GM20000 (cell line): ENCODE results near the gene AFDN.

Experiments used
- DNase-seq: peaks from one replicate; pipeline ENCODE4 v3.0.0; 2012; ENCODE audit warnings: low spot score
- CTCF ChIP-seq: IDR thresholded peaks from 2 replicates; pipeline ENCODE4 v1.5.1; 2012; ENCODE audit warnings: mild to moderate bottlenecking, control low read depth; ENCODE audit errors: extremely low read depth, missing control alignments

Gene AFDN

GRCh38 chr6:167846997-167847606 lies 20.4 kb downstream of the AFDN start:
- DNase-seq: no peak
- TF ChIP-seq CTCF: no peak

GRCh38 chr6:167847936-167848335 lies 21.2 kb downstream of the AFDN start:
- DNase-seq: no peak
- TF ChIP-seq CTCF: no peak

GRCh38 chr6:167848783-167849182 lies 22.1 kb downstream of the AFDN start:
- DNase-seq: no peak
- TF ChIP-seq CTCF: no peak

GRCh38 chr6:167849846-167850459 lies 23.2 kb downstream of the AFDN start:
- no peak for DNase-seq
- TF ChIP-seq CTCF: no peak

- DNase-seq: no peak
- TF ChIP-seq CTCF: no peak
These were observed 24.1 kb downstream of the AFDN start for GRCh38 chr6:167850782-167851181.

GRCh38 chr6:167851370-167851952 lies 24.8 kb downstream of the AFDN start:
- no peak for TF ChIP-seq CTCF
- no peak for DNase-seq

- no peak for DNase-seq
These were observed 29.2 kb downstream of the AFDN start for GRCh38 chr6:167855825-167856425.

More at GRCh38 chr6:167855825-167856425, 29.2 kb downstream of the AFDN start:
- no peak for TF ChIP-seq CTCF
